ENCODE measurements around the gene ANKRD24.
"Not testable (repeated sequence)": the region's sequence is repeated elsewhere in the genome, so short reads cannot be mapped to it uniquely, and the experiment has no call there.

ANKRD24 gene

DNA sequence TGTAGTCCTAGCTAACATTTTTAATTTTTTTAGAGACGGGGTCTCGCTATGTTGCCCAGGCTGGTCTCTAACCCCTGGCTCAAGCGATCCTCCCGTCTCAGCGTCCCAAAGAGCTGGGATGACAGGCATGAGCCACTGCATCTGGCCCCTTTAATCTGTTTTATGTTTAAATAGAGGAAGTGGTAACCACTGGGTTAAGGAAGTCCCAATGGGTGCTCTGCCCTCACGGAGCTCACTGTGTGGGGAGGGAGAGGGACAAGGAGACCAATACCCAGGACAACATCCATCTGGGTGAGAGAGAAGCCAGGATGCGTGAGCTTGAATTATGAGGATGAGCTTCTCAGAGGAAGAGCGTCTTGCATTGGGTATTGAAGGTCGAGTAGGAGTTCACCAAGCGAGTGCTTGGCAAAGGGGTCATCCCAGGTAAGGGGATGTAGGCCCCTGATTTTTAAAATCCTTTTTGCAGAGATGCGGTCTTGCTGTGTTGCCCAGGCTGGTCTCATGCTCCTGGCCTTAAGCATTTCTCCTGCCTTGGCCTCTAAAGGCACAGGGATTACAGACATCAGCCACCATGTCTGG lies 78.2 kb downstream of the ANKRD24 start:
- Histone ChIP-seq H3K4me3 (ENCODE audit: low read depth, low read length) (no peak overlapping the region), H3K36me3 (ENCODE audit: control insufficient read depth, insufficient read depth, low read length) (peaks cover 42% of the 10 kb centered on the region), H3K9me3 (ENCODE audit: control insufficient read depth, insufficient read depth, low read depth, low read length) (peaks cover 6% of the 10 kb centered on the region)

DNA sequence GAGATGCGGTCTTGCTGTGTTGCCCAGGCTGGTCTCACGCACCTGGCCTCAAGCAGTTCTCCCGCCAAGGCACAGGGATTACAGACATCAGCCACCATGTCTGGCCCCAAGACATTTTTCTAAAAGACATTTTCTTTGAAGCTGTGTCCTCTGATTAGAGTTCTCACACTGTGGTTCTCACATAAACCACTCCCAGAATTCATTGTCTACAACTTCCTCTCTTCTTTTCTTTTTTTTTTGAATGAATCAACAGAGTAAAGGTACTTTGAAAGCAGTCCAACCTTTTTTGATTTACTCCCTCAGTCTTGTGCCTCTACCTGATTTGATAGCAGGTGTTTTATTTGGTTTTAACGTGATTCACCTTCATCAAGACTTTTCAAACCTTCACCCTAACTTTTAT lies 82.3 kb downstream of the ANKRD24 start:
- Histone ChIP-seq H3K4me3 (ENCODE audit: low read depth, low read length) (no peak overlapping the region), H3K36me3 (ENCODE audit: control insufficient read depth, insufficient read depth, low read length) (peaks cover 30% of the 10 kb centered on the region), H3K4me1 (ENCODE audit: control insufficient read depth, insufficient read depth, low read length) (no peaks in the 10 kb centered on the region), H3K27ac (ENCODE audit: low read depth, low read length) (no peak overlapping the region), H3K27me3 (ENCODE audit: control insufficient read depth, insufficient read depth, low read length) (no peaks in the 10 kb centered on the region), H3K9me3 (ENCODE audit: control insufficient read depth, insufficient read depth, low read depth, low read length) (no peaks in the 10 kb centered on the region), H3K9ac (ENCODE audit: low read length) (no peak overlapping the region)

More for the DNA sequence above, 78.2 kb downstream of the ANKRD24 start:
- no peaks in the 10 kb centered on the region for H3K4me1 ChIP-seq (ENCODE audit: control insufficient read depth, insufficient read depth, low read length)
- no peak overlapping the region for H3K27ac ChIP-seq (ENCODE audit: low read depth, low read length)
- H3K9ac ChIP-seq (ENCODE audit: low read length): no peak overlapping the region
- no peaks in the 10 kb centered on the region for H3K27me3 ChIP-seq (ENCODE audit: control insufficient read depth, insufficient read depth, low read length)

DNA sequence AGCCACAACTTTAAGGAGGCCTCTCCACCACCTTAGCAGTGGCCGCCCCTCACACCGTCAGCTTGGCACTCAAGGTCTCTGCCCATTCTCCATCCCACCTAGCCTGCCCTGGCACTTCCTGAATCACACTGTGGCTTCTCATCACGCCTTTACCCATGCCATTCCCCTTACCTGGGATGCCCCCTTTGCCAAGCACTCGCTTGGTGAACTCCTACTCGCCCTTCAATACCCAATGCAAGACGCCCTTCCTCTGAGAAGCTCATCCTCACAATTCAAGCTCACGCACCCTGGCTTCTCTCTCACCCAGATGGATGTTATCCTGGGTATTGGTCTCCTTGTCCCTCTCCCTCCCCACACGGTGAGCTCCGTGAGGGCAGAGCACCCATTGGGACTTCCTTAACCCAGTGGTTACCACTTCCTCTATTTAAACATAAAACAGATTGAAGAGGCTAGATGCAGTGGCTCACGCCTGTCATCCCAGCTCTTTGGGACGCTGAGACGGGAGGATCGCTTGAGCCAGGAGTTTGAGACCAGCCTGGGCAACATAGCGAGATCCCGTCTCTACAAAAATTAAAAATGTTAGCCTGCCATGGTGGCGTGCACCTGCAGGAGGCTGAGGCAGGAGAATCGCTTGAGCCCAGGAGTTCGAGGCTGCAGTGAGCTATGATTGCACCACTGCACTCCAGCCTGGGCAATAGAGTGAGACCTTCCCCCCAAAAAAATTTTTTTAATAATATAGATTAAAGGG lies 83.9 kb downstream of the ANKRD24 start:
- Histone ChIP-seq H3K4me1 (ENCODE audit: control insufficient read depth, insufficient read depth, low read length) (no peaks in the 10 kb centered on the region), H3K9ac (ENCODE audit: low read length) (no peak overlapping the region)

DNA sequence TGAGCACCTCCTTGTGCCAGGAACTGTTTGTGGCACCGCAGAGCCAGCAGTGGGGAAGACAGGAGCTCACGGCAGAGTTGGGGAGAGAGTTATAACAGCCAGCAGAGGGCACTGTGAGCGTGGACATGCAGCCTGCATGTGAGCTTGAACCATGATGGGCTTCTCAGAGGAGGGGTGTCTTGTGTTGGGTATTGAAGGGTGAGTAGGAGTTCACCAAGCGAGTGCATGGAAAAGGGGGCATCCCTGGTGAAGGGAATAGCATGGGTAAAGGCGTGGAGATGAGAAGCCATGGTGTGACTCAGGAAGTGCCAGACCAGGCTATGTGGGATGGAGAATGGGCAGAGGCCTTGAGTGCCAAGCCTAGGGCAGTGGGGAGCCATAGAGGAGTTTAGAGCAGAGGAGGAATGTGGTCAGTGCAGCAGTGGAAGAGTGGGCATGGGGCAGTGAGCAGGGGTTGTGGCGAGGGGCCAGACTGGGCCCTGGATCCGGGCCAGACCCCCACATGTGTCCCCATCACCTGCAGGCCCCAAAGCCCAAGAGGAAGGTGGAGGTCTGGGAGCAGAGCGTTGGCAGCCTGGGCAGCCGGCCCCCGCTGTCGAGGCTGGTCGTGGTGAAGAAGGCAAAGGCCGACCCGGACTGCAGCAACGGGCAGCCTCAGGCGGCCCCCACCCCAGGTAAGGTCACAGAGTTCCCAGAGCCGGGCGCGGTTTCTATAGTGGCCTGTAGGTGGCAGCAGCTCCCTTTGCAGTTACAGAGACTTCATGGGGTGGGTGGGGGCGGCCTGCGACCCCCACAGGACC lies 84.8 kb downstream of the ANKRD24 start:
- Histone ChIP-seq H3K9ac (ENCODE audit: low read length) (no peak overlapping the region), H3K27ac (ENCODE audit: low read depth, low read length) (no peak overlapping the region), H3K36me3 (ENCODE audit: control insufficient read depth, insufficient read depth, low read length) (peaks cover 28% of the 10 kb centered on the region), H3K4me3 (ENCODE audit: low read depth, low read length) (no peak overlapping the region), H3K9me3 (ENCODE audit: control insufficient read depth, insufficient read depth, low read depth, low read length) (0 out of 2 replicates have a peak, but pooled peaks cover 3% of the 10 kb centered on the region), H3K4me1 (ENCODE audit: control insufficient read depth, insufficient read depth, low read length) (no peaks in the 10 kb centered on the region), H3K27me3 (ENCODE audit: control insufficient read depth, insufficient read depth, low read length) (no peaks in the 10 kb centered on the region)

More for the DNA sequence above, 83.9 kb downstream of the ANKRD24 start:
- H3K27me3 ChIP-seq (ENCODE audit: control insufficient read depth, insufficient read depth, low read length): no peaks in the 10 kb centered on the region
- no peaks in the 10 kb centered on the region for H3K9me3 ChIP-seq (ENCODE audit: control insufficient read depth, insufficient read depth, low read depth, low read length)
- no peak overlapping the region for H3K4me3 ChIP-seq (ENCODE audit: low read depth, low read length)
- no peak overlapping the region for H3K27ac ChIP-seq (ENCODE audit: low read depth, low read length)
- peaks cover 29% of the 10 kb centered on the region for H3K36me3 ChIP-seq (ENCODE audit: control insufficient read depth, insufficient read depth, low read length)

DNA sequence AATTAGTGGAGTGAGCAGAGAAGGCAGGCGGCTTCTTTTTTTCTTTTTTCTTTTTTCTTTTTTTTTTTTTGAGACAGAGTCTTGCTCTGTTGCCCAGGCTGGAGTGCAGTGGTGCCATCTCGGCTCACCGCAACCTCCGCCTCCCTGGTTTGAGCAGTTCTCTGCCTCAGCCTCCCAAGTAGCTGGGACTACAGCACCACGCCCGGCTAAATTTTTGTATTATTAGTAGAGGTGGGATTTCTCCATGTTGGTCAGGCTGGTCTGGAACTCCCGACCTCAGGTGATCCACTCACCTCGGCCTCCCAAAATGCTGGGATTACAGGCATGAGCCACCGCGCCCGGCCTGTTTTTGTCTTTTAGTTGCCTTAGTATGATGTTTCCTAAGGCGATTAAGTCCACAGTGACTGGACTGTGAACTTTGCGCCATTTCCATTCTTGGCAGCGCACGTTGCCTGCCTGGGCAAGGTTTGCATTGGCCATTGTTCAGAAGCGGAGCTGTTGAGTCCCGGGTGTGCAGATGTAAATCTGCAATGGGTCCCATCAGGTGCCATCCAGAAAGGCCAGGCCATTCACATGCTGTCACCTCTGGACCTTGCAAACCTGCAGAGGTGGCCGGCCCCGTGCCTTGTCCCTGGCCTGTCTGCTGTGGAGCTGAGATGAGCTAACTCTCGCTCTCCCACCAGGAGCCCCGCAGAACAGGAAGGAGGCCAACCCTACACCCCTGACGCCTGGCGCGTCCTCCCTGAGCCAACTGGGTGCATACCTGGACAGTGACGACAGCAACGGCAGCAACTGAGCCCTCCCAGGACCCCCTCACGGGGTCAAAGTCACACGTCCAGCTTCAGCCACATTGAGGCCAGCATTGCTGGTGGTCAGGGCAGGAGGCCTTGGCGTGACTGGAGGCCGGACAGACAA lies 85.7 kb downstream of the ANKRD24 start:
- Histone ChIP-seq H3K9me3 (ENCODE audit: control insufficient read depth, insufficient read depth, low read depth, low read length) (0 out of 2 replicates have a peak, but pooled peaks cover 3% of the 10 kb centered on the region), H3K4me3 (ENCODE audit: low read depth, low read length) (no peak overlapping the region), H3K9ac (ENCODE audit: low read length) (no peak overlapping the region), H3K27me3 (ENCODE audit: control insufficient read depth, insufficient read depth, low read length) (no peaks in the 10 kb centered on the region), H3K36me3 (ENCODE audit: control insufficient read depth, insufficient read depth, low read length) (peaks cover 26% of the 10 kb centered on the region), H3K4me1 (ENCODE audit: control insufficient read depth, insufficient read depth, low read length) (no peaks in the 10 kb centered on the region), H3K27ac (ENCODE audit: low read depth, low read length) (no peak overlapping the region)

DNA sequence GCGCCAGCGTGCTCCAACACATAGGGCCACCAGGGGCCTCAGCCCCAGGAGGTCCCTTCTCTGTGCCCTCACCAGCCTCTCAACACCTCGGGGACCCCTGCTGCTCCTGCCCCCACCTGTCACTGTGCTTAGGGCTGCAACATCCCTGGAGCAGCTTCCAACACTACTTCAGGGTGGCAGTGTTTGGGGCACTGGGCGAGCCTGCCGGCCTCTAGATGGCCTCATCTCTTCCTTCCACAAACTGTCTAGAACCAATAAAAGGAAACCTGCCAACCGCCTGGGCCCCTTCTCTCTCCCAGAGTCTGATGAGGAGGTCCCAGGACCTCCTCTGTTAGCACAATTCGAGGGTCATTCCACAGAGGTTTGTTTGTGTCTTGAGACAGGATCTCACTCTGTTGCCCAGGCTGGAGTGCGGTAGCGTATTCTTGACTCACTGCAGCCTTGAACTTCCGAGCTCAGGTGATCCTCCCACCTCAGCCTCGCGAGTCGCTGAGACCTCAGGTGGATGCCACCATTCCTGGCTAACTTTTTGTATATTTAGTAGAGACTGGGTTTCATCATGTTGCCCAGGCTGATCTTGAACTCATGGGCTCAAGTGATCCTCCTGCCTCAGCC lies 86.4 kb downstream of the ANKRD24 start:
- 0 out of 2 replicates have a peak, but pooled peaks cover 3% of the 10 kb centered on the region for H3K9me3 ChIP-seq (ENCODE audit: control insufficient read depth, insufficient read depth, low read depth, low read length)
- H3K36me3 ChIP-seq (ENCODE audit: control insufficient read depth, insufficient read depth, low read length): peaks cover 24% of the 10 kb centered on the region
- no peak overlapping the region for H3K4me3 ChIP-seq (ENCODE audit: low read depth, low read length)
- no peak overlapping the region for H3K9ac ChIP-seq (ENCODE audit: low read length)
- no peaks in the 10 kb centered on the region for H3K4me1 ChIP-seq (ENCODE audit: control insufficient read depth, insufficient read depth, low read length)
- no peak overlapping the region for H3K27ac ChIP-seq (ENCODE audit: low read depth, low read length)
- H3K27me3 ChIP-seq (ENCODE audit: control insufficient read depth, insufficient read depth, low read length): no peaks in the 10 kb centered on the region

DNA sequence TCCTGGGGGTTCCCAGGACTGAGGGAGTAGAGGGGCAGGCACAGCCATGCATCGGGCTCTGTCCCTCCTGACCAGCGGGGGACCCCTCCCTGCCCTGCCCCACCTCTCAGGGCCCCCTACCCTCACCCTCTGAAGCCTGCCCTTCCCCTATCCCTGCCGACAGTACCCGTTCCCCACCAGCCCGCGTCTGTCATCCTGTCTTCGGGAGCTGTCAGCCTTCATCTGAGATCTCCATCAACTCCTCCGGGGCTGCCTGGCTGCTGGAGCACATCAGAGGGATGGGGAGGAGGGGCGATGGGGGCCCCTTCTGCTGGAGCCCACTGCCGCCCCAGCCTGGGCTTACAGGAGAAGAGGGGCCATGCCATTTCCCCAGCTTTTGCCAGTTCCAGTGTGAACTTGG lies 90.4 kb downstream of the ANKRD24 start:
- Histone ChIP-seq H3K9ac (ENCODE audit: low read length) (no peak overlapping the region), H3K4me3 (ENCODE audit: low read depth, low read length) (no peak overlapping the region), H3K27ac (ENCODE audit: low read depth, low read length) (no peak overlapping the region), H3K27me3 (ENCODE audit: control insufficient read depth, insufficient read depth, low read length) (no peaks in the 10 kb centered on the region), H3K4me1 (ENCODE audit: control insufficient read depth, insufficient read depth, low read length) (0 out of 2 replicates have a peak, but pooled peaks cover 4% of the 10 kb centered on the region), H3K36me3 (ENCODE audit: control insufficient read depth, insufficient read depth, low read length) (peaks cover 18% of the 10 kb centered on the region), H3K9me3 (ENCODE audit: control insufficient read depth, insufficient read depth, low read depth, low read length) (0 out of 2 replicates have a peak, but pooled peaks cover 3% of the 10 kb centered on the region)

DNA sequence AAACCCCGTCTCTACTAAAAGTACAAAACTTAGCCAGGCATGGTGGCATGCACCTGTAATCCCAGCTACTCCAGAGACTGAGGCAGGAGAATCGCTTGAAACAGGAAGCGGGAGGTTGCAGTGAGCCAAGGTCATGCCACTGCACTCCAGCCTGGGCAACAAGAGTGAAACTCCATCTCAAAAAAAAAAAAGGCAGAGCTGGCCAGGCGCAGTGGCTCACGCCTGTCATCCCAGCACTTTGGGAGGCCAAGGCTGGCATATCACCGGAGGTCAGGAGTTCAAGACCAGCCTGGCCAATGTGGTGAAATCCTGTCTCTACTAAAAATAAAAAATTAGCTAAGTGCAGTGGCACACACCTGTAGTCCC lies 91.8 kb downstream of the ANKRD24 start:
- H3K27me3 ChIP-seq (ENCODE audit: control insufficient read depth, insufficient read depth, low read length); H3K36me3 ChIP-seq (ENCODE audit: control insufficient read depth, insufficient read depth, low read length); H3K27ac ChIP-seq (ENCODE audit: low read depth, low read length); H3K4me3 ChIP-seq (ENCODE audit: low read depth, low read length); H3K9ac ChIP-seq (ENCODE audit: low read length); H3K9me3 ChIP-seq (ENCODE audit: control insufficient read depth, insufficient read depth, low read depth, low read length); H3K4me1 ChIP-seq (ENCODE audit: control insufficient read depth, insufficient read depth, low read length): not testable (repeated sequence)
